ENCODE data around the gene DUSP22. TPM values are rescaled to one million over a fixed set of nuclear protein-coding genes. Genes with fewer than 3 reads are reported as not detected.

Gene DUSP22
- polyA plus RNA-seq, 3 donors: 107 to 120 (median 117) TPM

DNA sequence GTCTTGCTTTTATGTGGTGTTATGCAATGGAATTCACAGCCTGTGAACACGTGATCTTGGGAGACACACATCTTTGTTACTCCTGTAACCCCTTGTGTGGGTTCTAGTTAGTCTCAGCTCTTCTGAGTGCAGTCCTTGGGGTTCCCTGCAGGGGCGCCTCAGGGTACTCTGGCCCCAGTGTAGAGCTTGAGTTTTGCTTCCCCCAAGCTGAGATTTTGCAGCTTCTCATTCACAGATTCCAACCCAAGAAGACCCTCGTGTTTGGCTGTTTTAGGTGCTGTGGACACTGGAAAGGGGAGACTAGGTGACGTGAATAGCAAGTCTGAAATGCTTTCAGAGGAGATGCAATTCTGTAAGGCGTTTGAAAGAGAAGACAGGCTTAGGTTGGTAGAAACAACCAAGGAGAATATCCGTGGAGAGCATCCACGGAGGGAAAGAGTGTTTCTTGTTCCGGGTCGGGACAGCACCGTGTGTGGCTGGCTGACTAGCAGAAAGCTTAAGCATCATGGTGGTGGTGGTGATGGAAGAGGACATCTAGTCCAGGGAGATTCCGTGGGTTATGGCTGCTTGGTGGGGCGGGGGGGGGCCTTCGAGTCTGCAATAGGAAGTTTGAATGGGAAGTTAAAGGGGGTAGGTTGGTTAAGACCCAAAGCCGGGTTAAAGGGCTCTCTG is 30.1 kb downstream of the DUSP22 start:
- H3K36me3 Mint-ChIP-seq: peaks cover 33 to 57% of the 10 kb centered on the region in 2 donors
- Histone ChIP-seq H3K9ac (ENCODE audit: insufficient read depth, low read length, poor library complexity, severe bottlenecking) (no peak overlapping the region), H3K79me2 (ENCODE audit: insufficient read depth, low read length) (peaks cover 61% of the 10 kb centered on the region), H3K4me2 (replicated peaks; ENCODE audit: extremely low read depth, low read length, poor library complexity, severe bottlenecking) (peak overlapping the region; percentile 55), H2AFZ (ENCODE audit: insufficient read depth, low read depth, low read length, poor library complexity, severe bottlenecking) (no peak overlapping the region), H3K9me3 (replicated peaks in 1 of 2; ENCODE audit: control insufficient read depth in 1 of 2, insufficient read depth in 1 of 2, low read length in 2 of 2) (no peaks in the 10 kb centered on the region), H3K36me3 (replicated peaks in 1 of 2; ENCODE audit: control insufficient read depth in 1 of 2, insufficient read depth in 2 of 2, low read length in 2 of 2) (peaks cover 22 to 54% of the 10 kb centered on the region in 2 donors), H3K27me3 (ENCODE audit: control insufficient read depth in 2 of 2, insufficient read depth in 2 of 2, low read length in 2 of 2) (no peaks in the 10 kb centered on the region), H4K20me1 (ENCODE audit: insufficient read depth, low read length) (peaks cover 28% of the 10 kb centered on the region), H3K27ac (ENCODE audit: low read depth in 1 of 2, low read length in 2 of 2) (peak overlapping the region in 1 of 2 donors; percentile 76), H3K4me3 (replicated peaks in 1 of 3; ENCODE audit: low read depth in 2 of 3, low read length in 3 of 3) (peak overlapping the region in 1 of 3 experiments; percentile 50), H3K4me1 (ENCODE audit: control insufficient read depth in 1 of 2, insufficient read depth in 2 of 2, low read length in 2 of 2) (peaks cover 50 to 59% of the 10 kb centered on the region in 2 donors)
- peaks cover 0 to 1% (median 0%) of the 10 kb centered on the region in 3 donors for H3K27me3 Mint-ChIP-seq (ENCODE audit: low read depth in 3 of 3)
- H3K27ac Mint-ChIP-seq: no peak overlapping the region
- WGBS (ENCODE audit: insufficient coverage): 70% methylated on average over 12 of the region's 14 CpGs
- TF ChIP-seq, protein P1, sequence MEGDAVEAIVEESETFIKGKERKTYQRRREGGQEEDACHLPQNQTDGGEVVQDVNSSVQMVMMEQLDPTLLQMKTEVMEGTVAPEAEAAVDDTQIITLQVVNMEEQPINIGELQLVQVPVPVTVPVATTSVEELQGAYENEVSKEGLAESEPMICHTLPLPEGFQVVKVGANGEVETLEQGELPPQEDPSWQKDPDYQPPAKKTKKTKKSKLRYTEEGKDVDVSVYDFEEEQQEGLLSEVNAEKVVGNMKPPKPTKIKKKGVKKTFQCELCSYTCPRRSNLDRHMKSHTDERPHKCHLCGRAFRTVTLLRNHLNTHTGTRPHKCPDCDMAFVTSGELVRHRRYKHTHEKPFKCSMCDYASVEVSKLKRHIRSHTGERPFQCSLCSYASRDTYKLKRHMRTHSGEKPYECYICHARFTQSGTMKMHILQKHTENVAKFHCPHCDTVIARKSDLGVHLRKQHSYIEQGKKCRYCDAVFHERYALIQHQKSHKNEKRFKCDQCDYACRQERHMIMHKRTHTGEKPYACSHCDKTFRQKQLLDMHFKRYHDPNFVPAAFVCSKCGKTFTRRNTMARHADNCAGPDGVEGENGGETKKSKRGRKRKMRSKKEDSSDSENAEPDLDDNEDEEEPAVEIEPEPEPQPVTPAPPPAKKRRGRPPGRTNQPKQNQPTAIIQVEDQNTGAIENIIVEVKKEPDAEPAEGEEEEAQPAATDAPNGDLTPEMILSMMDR (IDR thresholded peaks at IDR 0.05): peak; percentile 11
- no peak for DNase-seq
- intact Hi-C loops (cut with micrococcal nuclease): no loop called here
- peaks cover 0 to 3% (median 0%) of the 10 kb centered on the region in 7 donors for H3K9me3 Mint-ChIP-seq
- peaks cover 8% of the 10 kb centered on the region for H3K4me1 Mint-ChIP-seq
- H3K4me3 Mint-ChIP-seq: no peak overlapping the region

DNA sequence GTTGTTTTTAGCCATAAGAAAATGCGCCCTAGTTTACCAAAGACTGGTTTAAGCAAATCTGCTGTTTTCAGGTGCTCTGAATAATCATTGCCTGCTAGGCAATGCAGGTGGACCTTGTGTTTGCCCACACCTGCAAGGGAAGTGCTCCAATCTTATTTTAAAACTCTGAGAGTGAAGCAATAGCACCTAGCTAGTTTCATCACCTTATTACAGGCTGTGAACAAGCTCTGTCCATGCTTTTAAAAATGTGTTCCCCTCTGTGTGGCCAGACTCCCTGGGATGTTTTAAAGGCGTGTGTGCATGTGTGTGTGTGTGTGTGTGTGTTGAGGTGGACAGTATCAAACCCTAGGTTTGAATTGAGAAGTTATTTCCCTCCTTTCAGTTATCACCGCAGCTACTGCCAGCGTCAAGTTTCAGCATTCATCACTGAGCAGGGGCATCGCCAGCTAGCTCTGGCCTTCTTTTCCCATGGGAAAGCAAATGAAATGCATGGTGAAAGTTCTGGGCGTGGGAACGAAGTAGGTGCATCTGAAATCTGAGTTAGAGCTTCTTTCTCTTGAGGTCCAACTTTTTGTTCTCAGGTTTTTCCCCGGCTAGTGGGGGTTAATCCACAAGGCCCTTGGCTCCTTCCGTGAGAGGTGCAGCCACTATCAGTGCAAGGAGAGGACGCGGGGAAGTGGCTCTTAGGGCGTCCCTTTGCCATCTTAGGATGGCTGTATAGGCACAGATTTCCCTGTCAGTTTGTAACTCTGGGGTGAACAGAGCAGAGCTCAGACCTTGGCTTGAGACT is 30.8 kb downstream of the DUSP22 start:
- peaks cover 23 to 56% of the 10 kb centered on the region in 2 donors for H3K36me3 ChIP-seq (replicated peaks in 1 of 2; ENCODE audit: control insufficient read depth in 1 of 2, insufficient read depth in 2 of 2, low read length in 2 of 2)
- intact Hi-C loops (cut with micrococcal nuclease): no loop called here
- peaks cover 59% of the 10 kb centered on the region for H3K79me2 ChIP-seq (ENCODE audit: insufficient read depth, low read length)
- H3K9ac ChIP-seq (ENCODE audit: insufficient read depth, low read length, poor library complexity, severe bottlenecking): no peak overlapping the region
- peak overlapping the region in 3 of 7 donors; percentile 4 to 19 (median 16) for H3K27ac Mint-ChIP-seq
- no peak overlapping the region for H3K4me3 ChIP-seq (replicated peaks in 1 of 3; ENCODE audit: low read depth in 2 of 3, low read length in 3 of 3)
- H4K20me1 ChIP-seq (ENCODE audit: insufficient read depth, low read length): peaks cover 35% of the 10 kb centered on the region
- no peaks in the 10 kb centered on the region for H3K9me3 ChIP-seq (replicated peaks in 1 of 2; ENCODE audit: control insufficient read depth in 1 of 2, insufficient read depth in 1 of 2, low read length in 2 of 2)
- H3K4me1 ChIP-seq (ENCODE audit: control insufficient read depth in 1 of 2, insufficient read depth in 2 of 2, low read length in 2 of 2): peaks cover 50 to 59% of the 10 kb centered on the region in 2 donors
- H3K27me3 ChIP-seq (ENCODE audit: control insufficient read depth in 2 of 2, insufficient read depth in 2 of 2, low read length in 2 of 2): no peaks in the 10 kb centered on the region
- no peak for DNase-seq
- H3K27ac ChIP-seq (ENCODE audit: low read depth in 1 of 2, low read length in 2 of 2): peak overlapping the region in 1 of 2 donors; percentile 8
- peaks cover 37 to 59% of the 10 kb centered on the region in 2 donors for H3K36me3 Mint-ChIP-seq
- TF ChIP-seq, protein P1 (IDR thresholded peaks at IDR 0.05): no peak
- H3K27me3 Mint-ChIP-seq (ENCODE audit: low read depth in 3 of 3): peaks cover 0 to 5% (median 2%) of the 10 kb centered on the region in 3 donors
- WGBS (ENCODE audit: insufficient coverage): 89% methylated on average over 12 of the region's 12 CpGs
- H2AFZ ChIP-seq (ENCODE audit: insufficient read depth, low read depth, low read length, poor library complexity, severe bottlenecking): no peak overlapping the region
- no peak overlapping the region for H3K4me2 ChIP-seq (replicated peaks; ENCODE audit: extremely low read depth, low read length, poor library complexity, severe bottlenecking)
- H3K4me3 Mint-ChIP-seq: no peak overlapping the region
- peaks cover under 1% of the 10 kb centered on the region for H3K4me1 Mint-ChIP-seq
- H3K9me3 Mint-ChIP-seq: peaks cover 0 to 3% (median 0%) of the 10 kb centered on the region in 7 donors

All from CD14-positive monocyte (primary cell).